Thyroid gland (tissue), 4 donors: ENCODE measurements around the gene F8. TPM values are rescaled to one million over a fixed set of nuclear protein-coding genes. Genes with fewer than 3 reads are reported as not detected.

Source experiments
- DNase-seq, 2 donors: peaks; one replicate each; pipeline ENCODE4 v3.0.0-alpha.2; 2019
- H3K27ac ChIP-seq, 3 donors: fragments of 200-600 bp; sonication (generic); 1 replicate in 2 of 3; 2 replicates in 1 of 3; pipeline ENCODE4 v1.5.1; 2016 to 2019; ENCODE audit warnings: mild to moderate bottlenecking in 1 of 3, moderate library complexity in 1 of 3
- H3K27me3 ChIP-seq: fragments of 200-600 bp; sonication (generic); one replicate; pipeline ENCODE4 v1.5.1; 2019
- H3K36me3 ChIP-seq, 2 donors: fragments of 200-600 bp; sonication (generic); one replicate each; pipeline ENCODE4 v1.5.1; 2016 to 2019
- H3K4me1 ChIP-seq, 2 donors: fragments of 200-600 bp; sonication (generic); one replicate each; pipeline ENCODE4 v1.5.1; 2017 to 2019
- H3K4me3 ChIP-seq, 3 donors: fragments of 200-600 bp; sonication (generic); replicated peaks in 1 of 3; 1 replicate in 2 of 3; 2 replicates in 1 of 3; pipeline ENCODE4 v1.5.1; 2016; ENCODE audit warnings: mild to moderate bottlenecking in 1 of 3
- H3K9me3 ChIP-seq: fragments of 200-600 bp; sonication (generic); one replicate; pipeline ENCODE4 v1.5.1; 2017
- CTCF ChIP-seq, 6 experiments: fragments of 200-600 bp in 3 of 6; fragments of 450-650 bp in 3 of 6; sonication (generic) in 3 of 6; IDR thresholded peaks; one replicate each; pipeline ENCODE4 v1.5.1; 2016 to 2019; ENCODE audit warnings: antibody characterized with exemption in 6 of 6, mild to moderate bottlenecking in 2 of 6, inconsistent platforms in 1 of 6, moderate library complexity in 1 of 6
- POLR2A ChIP-seq, 2 donors: fragments of 450-650 bp; IDR thresholded peaks; one replicate each; pipeline ENCODE4 v1.6.1; 2017; ENCODE audit warnings: antibody characterized with exemption in 2 of 2, mild to moderate bottlenecking in 2 of 2, moderate library complexity in 1 of 2
- WGBS, 2 donors: methylation state at CpG; one replicate each; pipeline ENCODE4 v1.1.5; 2017; 5-methylcytosine and 5-hydroxymethylcytosine counted together
- intact Hi-C: fragments of 100-400 bp; cut with DNase I; formaldehyde crosslinking; loops from one replicate; pipeline ENCODE4 v1.15.1; 2023
- microRNA counts, 2 donors: library from miRNA; unstranded; fragments of <30 nt; microRNA quantifications; one replicate each; lab custom pipeline; 2016 to 2017
- microRNA-seq: library from miRNA; unstranded; fragments of <30 nt; microRNA quantifications from one replicate; pipeline ENCODE4, GENCODE V29; 2016
- small RNA-seq: library from RNA; depleted of rRNA; stranded (forward); fragments of <200 nt; gene quantifications from one replicate; pipeline ENCODE3, GENCODE V24; 2016
- total RNA-seq, 4 donors: library from RNA; depleted of rRNA; stranded (reverse); fragments of >200 nt; gene quantifications; one replicate each; pipeline ENCODE4 v1.2.3, GENCODE V29; 2016

The F8 gene
- total RNA-seq, 4 donors from 2014 or later = 17.3 to 43.1 (median 29.3) TPM

- no peaks in the 10 kb centered on the region for H3K36me3 ChIP-seq
- no peaks in the 10 kb centered on the region for H3K27me3 ChIP-seq
- intact Hi-C loops = no loop called here
- no peak for DNase-seq
- no peaks in the 10 kb centered on the region for H3K9me3 ChIP-seq
- no peak overlapping the region for H3K27ac ChIP-seq
- 89 to 95% methylated on average over 7 of the region's 7 CpGs for WGBS, 2 donors
- H3K4me3 ChIP-seq = no peak overlapping the region
- no peaks in the 10 kb centered on the region for H3K4me1 ChIP-seq
- TF ChIP-seq CTCF (IDR thresholded peaks at IDR 0.05) (no peak), POLR2A (IDR thresholded peaks at IDR 0.05) (no peak)
Measured at GRCh38 chrX:154793084-154793795, 229.3 kb downstream of the F8 start.

GRCh38 chrX:154791939-154792338 lies 230.6 kb downstream of the F8 start:
- no peaks in the 10 kb centered on the region for H3K9me3 ChIP-seq
- DNase-seq = no peak
- TF ChIP-seq POLR2A (IDR thresholded peaks at IDR 0.05) = no peak
- no peak for TF ChIP-seq CTCF (IDR thresholded peaks at IDR 0.05)
- no peaks in the 10 kb centered on the region for H3K27me3 ChIP-seq
- whole genome bisulfite sequencing, 2 donors = 84 to 88% methylated on average over 3 to 4 of the region's 8 CpGs
- H3K4me3 ChIP-seq = no peak overlapping the region
- no peak overlapping the region for H3K27ac ChIP-seq
- H3K36me3 ChIP-seq = no peaks in the 10 kb centered on the region
- no peaks in the 10 kb centered on the region for H3K4me1 ChIP-seq
- intact Hi-C loops = no loop called here

GRCh38 chrX:154791467-154791866 lies 231.1 kb downstream of the F8 start:
- DNase-seq = no peak
- Histone ChIP-seq H3K4me3 (no peak overlapping the region), H3K4me1 (no peaks in the 10 kb centered on the region), H3K9me3 (no peaks in the 10 kb centered on the region), H3K36me3 (no peaks in the 10 kb centered on the region), H3K27me3 (no peaks in the 10 kb centered on the region), H3K27ac (no peak overlapping the region)
- 71 to 99% methylated on average over 4 of the region's 4 CpGs for WGBS, 2 donors
- TF ChIP-seq CTCF (IDR thresholded peaks at IDR 0.05) = no peak
- TF ChIP-seq POLR2A (IDR thresholded peaks at IDR 0.05) = no peak
- intact Hi-C loops = no loop called here

MicroRNAs within 50 kb of the gene (microRNA counts, 767-probe panel; counts per million panel counts)
- microRNA hsa-miR-1184 (lab: Ali Mortazavi, UCI) = 0 counts per million in 2 donors

Small RNA genes lying within 50 kb of the gene (microRNA-seq; reads per million reads assigned to microRNA genes)
- not detected for gene MIR1184-1

Small RNA genes lying within 50 kb of the gene (small RNA-seq; reads per million reads assigned to genes)
- not detected for gene MIR1184-1

Other genes with a start within 250 kb of the F8 start
- 10 to 100 TPM; 26.8 to 47.3 (median 28.8) TPM for gene MPP1, start 217.2 kb downstream of the F8 start, total RNA-seq
- gene SMIM9, start 188.1 kb downstream of the F8 start, total RNA-seq = not detected
- 10 to 100 TPM in 2 of 4 donors, 1 to 10 TPM in 1, not detected in 1; 1.1 to 34.3 (median 13.3) TPM for gene F8A1, start 136.4 kb downstream of the F8 start, total RNA-seq
- gene FUNDC2, start 4.1 kb upstream of the F8 start, total RNA-seq = 10 to 100 TPM; 50.7 to 78.5 (median 69.0) TPM
- 10 to 100 TPM; 10.5 to 29.5 (median 21.8) TPM for gene CMC4, start 48.4 kb upstream of the F8 start, total RNA-seq
- gene MTCP1, start 48.4 kb upstream of the F8 start, total RNA-seq = 1 to 10 TPM in 1 of 4 donors, under 1 TPM in 3; 0.78 to 4.3 (median 0.92) TPM
- 10 to 100 TPM in 3 of 4 donors, 1 to 10 TPM in 1; 9.7 to 21.9 (median 18.0) TPM for gene BRCC3, start 48.8 kb upstream of the F8 start, total RNA-seq
- gene VBP1, start 193.7 kb upstream of the F8 start, total RNA-seq = 10 to 100 TPM; 36.8 to 46.2 (median 39.0) TPM
- 1 to 10 TPM; 2.1 to 4.3 (median 3.3) TPM for gene RAB39B, start 241.8 kb upstream of the F8 start, total RNA-seq